Breast epithelium (tissue), 3 donors: ENCODE measurements around the gene TMEM202.
"Not testable (repeated sequence)": the region's sequence is repeated elsewhere in the genome, so short reads cannot be mapped to it uniquely, and the experiment has no call there.

Experiments used
- POLR2A ChIP-seq: fragments of 450-650 bp; IDR thresholded peaks from one replicate; pipeline ENCODE4 v1.6.1; 2016; ENCODE audit warnings: antibody characterized with exemption, mild to moderate bottlenecking, moderate library complexity
- POLR2AphosphoS5 ChIP-seq, 3 donors: sonication (generic); formaldehyde crosslinking; IDR thresholded peaks; one replicate each; pipeline ENCODE4 v1.6.1; 2017; ENCODE audit warnings: antibody characterized with exemption in 3 of 3
- TF ChIP-seq, protein P1 (sequence below), 3 donors: fragments of 450-650 bp; IDR thresholded peaks; one replicate each; pipeline ENCODE4 v1.5.1; 2016 to 2017; ENCODE audit warnings: antibody characterized with exemption in 3 of 3, mild to moderate bottlenecking in 3 of 3, moderate library complexity in 3 of 3

DNA sequence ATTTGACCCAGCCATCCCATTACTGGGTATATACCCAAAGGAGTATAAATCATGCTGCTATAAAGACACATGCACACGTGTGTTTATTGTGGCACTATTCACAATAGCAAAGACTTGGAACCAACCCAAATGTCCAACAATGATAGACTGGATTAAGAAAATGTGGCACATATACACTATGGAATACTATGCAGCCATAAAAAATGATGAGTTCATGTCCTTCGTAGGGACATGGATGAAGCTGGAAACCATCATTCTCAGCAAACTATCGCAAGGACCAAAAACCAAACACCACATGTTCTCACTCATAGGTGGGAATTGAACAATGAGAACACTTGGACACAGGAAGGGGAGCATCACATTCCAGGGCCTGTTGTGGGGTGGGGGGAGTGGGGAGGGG, 15.2 kb downstream of the TMEM202 start:
- TF ChIP-seq, protein P1, sequence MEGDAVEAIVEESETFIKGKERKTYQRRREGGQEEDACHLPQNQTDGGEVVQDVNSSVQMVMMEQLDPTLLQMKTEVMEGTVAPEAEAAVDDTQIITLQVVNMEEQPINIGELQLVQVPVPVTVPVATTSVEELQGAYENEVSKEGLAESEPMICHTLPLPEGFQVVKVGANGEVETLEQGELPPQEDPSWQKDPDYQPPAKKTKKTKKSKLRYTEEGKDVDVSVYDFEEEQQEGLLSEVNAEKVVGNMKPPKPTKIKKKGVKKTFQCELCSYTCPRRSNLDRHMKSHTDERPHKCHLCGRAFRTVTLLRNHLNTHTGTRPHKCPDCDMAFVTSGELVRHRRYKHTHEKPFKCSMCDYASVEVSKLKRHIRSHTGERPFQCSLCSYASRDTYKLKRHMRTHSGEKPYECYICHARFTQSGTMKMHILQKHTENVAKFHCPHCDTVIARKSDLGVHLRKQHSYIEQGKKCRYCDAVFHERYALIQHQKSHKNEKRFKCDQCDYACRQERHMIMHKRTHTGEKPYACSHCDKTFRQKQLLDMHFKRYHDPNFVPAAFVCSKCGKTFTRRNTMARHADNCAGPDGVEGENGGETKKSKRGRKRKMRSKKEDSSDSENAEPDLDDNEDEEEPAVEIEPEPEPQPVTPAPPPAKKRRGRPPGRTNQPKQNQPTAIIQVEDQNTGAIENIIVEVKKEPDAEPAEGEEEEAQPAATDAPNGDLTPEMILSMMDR (IDR thresholded peaks at IDR 0.05): not testable (repeated sequence)
- TF ChIP-seq POLR2A; POLR2AphosphoS5 (IDR thresholded peaks at IDR 0.05): not testable (repeated sequence)
